GM12872 (cell line): Measurements from ENCODE around the gene BDKRB2.

Experiments
- TF ChIP-seq, protein P1 (sequence below): IDR thresholded peaks from 3 replicates; pipeline ENCODE4 v1.5.1; 2011; ENCODE audit warnings: low read depth, mild to moderate bottlenecking, low read length, moderate library complexity; ENCODE audit not compliant: insufficient read depth

BDKRB2 gene

DNA sequence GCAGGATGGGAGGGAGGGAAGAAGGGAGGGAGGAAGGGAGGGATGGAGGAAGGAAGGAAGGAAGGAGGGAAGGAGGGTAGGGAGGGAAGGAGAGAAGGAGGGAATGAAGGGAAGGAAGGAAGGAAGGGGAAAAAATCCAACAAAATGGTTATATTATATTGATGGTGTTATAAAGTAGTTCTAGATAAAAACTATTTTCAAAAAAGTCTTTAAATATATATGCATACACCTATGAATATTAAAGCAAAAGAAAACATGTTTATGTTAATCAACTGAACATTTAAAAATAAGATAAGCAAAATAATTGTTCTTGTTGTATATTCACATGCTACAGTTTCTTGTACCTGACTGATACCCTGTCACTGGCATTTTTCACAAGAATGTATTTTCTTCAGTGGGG, 53.3 kb downstream of the BDKRB2 start:
- TF ChIP-seq, protein P1, sequence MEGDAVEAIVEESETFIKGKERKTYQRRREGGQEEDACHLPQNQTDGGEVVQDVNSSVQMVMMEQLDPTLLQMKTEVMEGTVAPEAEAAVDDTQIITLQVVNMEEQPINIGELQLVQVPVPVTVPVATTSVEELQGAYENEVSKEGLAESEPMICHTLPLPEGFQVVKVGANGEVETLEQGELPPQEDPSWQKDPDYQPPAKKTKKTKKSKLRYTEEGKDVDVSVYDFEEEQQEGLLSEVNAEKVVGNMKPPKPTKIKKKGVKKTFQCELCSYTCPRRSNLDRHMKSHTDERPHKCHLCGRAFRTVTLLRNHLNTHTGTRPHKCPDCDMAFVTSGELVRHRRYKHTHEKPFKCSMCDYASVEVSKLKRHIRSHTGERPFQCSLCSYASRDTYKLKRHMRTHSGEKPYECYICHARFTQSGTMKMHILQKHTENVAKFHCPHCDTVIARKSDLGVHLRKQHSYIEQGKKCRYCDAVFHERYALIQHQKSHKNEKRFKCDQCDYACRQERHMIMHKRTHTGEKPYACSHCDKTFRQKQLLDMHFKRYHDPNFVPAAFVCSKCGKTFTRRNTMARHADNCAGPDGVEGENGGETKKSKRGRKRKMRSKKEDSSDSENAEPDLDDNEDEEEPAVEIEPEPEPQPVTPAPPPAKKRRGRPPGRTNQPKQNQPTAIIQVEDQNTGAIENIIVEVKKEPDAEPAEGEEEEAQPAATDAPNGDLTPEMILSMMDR, result no peak

DNA sequence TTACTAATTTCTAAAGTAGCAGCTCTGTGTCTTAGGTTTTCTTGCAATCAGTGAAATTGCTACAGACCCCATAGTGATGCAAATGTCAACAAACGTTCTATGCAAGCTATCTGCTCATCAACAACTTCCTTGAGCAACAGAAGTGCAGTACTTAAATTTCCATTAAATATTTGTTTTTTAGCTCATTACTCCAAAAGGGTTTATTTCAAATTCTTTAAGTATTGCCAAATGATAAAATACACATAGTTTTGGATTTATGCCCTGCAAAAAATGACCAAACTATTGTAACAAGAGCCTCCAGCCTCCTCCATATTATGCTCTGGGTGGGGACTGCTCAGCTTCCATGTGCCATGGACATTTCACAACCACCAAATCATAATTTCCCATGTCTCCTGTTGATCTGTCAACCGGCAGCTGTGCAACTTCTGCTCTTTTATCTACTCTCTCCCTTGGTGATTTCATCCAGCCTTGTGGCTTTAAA, 55.7 kb downstream of the BDKRB2 start:
- TF ChIP-seq, protein P1, result no peak

DNA sequence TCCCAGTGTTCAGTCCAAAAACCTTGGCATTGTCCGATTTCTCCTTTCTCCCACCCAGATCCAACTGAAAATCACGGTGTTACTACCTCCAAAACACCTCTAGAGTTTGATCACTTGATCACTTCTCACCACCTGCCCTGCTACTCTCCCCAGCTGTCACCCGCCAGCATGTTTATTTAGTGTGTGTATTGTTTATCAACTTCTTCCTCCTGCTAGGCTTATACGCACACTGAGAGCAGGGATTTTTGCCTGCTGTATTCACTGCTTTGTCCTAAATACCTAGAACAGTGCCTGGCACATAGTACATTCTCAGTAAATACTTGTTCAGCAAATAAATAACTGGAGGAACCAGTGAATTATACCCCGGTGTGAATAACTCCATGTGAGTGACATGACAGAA, 56.4 kb downstream of the BDKRB2 start:
- TF ChIP-seq, protein P1, result no peak

DNA sequence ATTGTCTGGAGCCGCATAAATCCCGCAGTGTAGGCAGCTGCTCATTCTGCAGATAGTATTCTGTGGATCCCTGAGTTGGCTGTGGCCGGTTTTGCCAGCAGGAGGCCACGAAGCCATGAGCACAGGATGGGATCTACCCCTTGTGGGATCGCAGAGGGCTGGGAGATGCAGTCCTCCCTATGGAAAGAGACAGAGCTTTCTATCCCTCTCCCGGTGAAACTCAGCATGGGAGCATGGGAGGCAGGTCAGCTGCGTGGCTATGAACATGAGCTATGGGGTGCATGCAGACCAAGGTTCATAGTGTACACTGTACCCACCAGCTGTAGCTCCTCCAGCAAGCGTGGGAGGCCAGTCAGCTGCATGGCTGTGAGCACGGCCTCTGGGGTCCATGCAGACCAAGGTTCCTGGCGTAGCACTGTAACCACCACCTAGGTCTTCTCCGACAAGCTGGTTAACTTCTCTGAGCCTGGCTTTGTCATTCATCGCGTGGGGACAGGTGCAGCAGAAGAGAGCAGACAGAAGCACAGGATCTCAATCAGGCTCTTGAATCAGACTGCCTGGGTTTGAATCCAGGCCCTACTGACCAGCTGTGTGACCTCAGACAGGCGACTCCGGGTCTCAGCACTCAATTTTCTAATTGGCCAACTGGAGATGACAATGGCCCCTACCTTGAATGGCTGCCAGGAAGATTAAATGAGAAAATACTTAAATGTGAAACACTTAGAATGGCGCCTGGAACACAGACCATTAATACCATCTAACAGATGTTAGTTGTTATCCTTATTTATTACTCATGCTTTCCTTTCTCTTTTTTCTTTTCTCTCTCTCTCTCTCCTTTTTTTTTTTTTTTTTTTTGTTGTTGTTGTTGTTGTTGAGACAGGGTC, 57.4 kb downstream of the BDKRB2 start:
- TF ChIP-seq, protein P1, result 0 out of 3 replicates have a peak, but pooled peaks have one; percentile 7

DNA sequence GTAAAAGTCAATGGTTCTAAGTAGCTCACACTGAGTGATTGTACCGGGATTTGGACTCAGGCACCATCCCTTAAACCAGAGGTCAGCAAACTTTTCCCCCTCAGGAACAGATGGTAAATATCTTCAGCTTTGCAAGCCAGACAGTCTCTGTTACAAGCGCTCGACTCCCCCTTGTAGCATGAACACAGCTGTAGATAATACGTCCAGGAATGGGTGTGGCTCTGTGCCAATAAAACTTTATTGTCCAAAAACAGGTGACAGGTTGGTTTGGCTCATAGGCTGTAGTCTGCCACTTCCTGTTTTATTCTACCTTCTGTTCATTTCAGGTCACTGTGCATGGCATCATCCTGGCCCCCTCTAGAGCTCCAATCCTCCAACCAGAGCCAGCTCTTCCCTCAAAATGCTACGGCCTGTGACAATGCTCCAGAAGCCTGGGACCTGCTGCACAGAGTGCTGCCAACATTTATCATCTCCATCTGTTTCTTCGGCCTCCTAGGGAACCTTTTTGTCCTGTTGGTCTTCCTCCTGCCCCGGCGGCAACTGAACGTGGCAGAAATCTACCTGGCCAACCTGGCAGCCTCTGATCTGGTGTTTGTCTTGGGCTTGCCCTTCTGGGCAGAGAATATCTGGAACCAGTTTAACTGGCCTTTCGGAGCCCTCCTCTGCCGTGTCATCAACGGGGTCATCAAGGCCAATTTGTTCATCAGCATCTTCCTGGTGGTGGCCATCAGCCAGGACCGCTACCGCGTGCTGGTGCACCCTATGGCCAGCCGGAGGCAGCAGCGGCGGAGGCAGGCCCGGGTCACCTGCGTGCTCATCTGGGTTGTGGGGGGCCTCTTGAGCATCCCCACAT, 58.9 kb downstream of the BDKRB2 start:
- TF ChIP-seq, protein P1, result no peak

DNA sequence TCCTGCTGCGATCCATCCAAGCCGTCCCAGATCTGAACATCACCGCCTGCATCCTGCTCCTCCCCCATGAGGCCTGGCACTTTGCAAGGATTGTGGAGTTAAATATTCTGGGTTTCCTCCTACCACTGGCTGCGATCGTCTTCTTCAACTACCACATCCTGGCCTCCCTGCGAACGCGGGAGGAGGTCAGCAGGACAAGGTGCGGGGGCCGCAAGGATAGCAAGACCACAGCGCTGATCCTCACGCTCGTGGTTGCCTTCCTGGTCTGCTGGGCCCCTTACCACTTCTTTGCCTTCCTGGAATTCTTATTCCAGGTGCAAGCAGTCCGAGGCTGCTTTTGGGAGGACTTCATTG, 59.5 kb downstream of the BDKRB2 start:
- TF ChIP-seq, protein P1, result no peak

DNA sequence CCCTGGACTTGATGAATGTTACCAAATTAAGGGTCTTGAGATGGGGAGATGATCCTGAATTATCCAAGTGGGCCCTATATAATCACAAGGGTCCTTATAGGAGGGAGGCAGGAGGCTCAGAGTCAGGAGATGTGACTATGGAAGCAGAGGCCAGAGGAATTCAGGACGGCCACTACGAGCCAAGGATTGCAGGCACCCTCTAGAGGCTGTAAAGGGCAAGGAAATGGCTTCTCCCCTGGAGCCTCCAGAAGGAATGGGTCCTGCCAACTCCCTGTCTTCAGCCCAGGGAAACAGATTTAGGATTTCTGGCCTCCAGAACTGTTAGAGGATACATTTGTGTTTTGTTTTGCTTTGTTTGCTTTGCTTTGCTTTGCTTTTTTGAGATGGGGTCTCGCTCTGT, 60.2 kb downstream of the BDKRB2 start:
- TF ChIP-seq, protein P1, result peak; percentile 20; the same call in 1 of the 3 replicates
